Stimulated activated CD4-positive, alpha-beta T cell treated with anti-CD3 and anti-CD28 coated beads, Interleukin-2, amount 100 ng/mL, for 24 hours (primary cell): ENCODE data around the gene ZMYND8.
"Not testable (repeated sequence)": the region's sequence is repeated elsewhere in the genome, so short reads cannot be mapped to it uniquely, and the experiment has no call there.

Experiments
- DNase-seq, 2 donors: peaks; one replicate each; pipeline ENCODE4 v3.0.0-alpha.2; 2020

The ZMYND8 gene

DNA sequence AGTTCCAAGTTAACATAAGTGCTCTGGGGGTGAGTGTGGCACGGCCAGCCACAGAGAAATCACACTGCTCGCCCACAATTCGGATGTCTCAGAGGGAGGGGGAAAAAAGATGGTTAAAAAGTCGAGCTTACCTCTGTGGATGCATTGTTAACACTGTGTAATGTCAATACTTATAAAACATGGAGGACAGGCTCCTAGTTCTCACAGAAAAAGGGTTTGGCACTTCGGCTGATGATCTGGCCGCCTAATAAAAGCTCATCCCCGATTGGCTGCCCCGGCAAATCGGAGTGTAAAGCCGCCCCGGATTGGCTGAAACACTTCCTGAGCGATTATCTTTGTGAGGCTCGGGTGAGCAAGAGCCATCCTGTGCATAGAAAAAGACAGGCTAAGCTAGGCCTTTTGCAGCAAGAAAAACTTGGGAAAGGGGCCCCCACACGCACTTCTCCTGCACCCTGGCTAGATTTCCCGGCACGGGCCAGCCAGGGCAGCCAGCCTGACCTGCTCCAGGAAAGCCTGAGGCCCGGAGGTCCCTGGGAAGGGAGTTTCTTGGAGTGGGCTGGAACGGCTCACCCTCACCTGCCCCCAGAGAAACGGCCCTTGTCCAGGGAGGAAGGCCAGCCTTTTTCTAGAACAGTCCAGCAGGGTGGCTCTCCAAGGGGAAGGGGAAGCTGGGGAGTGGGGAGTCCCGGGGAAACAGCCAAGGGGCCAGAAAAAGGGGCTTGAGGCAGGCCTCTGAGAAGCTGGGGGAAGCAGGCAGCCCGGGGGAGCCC lies at the start of gene ZMYND8:
ZMYND8 (minus strand) TSS at position 174 of the 770 bp plus-strand sequence; CDS start at position 145, 29 bp downstream.
- DNase-seq: peak; percentile 93 to 95

DNA sequence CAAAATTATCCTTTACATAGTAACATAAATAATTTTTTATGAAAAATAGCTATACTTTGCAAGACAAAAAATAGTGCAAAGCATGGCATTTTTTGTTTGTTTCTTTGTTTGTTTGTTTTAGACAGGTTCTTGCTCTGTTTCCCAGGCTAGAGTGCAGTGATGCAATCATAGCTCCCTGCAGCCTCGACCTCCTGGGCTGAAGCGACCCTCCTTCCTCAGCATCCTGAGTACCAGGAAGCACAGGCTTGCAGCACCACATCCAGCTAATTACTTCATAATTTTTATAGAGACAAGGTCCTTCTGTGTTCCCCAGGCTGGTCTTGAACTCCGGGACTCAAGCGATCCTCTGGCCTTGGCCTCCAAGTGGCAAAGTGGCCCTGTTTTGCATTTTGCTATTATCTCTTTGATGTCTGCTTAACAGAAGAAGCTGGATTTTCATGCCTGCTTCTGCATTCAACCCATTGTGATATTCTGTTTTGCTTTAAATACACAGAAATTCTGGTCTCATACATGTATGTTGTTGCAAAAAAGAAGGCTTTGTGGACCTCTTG lies 49.4 kb upstream of the ZMYND8 start:
- DNase-seq: no peak

DNA sequence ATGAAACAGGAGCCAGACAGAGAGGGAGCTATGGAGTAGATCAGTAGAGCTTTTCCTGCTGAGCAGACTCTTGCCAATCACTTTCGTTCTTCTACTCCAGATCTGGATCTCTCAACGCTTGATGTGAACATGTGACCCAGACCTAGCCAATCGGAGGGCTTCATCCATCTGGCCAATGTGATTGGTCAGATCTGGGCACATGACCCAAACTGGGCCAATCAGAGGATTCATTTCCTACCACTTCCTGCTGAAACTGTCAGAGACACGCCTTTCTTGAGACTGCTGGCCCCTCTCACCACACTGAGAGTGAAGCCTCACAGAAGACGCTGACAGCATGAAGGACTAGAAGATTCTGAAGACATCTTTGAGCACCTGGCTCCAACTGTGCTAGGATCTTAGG lies 44.2 kb upstream of the ZMYND8 start:
- no peak for DNase-seq

DNA sequence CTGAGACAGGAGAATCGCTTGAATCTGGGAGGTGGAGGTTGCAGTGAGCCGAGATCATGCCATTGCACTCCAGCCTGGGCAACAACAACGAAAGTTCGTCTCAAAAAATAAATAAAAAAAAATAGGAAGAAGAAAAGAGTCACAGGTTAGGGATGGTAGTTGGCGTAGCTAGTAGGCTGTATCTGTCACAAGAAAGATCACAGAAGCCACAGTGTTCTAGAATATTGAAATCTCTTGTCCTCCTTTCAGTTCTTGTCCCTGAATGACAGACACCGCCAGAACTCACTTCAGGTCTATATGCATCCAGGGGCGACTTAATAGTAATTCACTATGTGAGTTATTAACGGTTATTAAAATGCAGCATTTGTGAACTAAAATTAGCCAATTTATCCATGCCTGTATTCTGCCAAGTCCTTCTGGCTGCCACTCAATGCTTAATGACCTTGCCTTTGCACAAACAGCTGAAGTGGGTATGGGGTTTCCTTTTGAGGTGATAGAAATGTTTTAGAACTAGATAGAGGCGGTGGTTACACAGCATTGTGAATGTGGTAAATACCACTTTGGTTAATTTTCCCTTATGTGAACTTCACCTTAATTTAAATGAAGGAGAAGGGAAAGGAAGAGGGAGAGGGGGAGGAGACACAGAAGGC lies 41.3 kb upstream of the ZMYND8 start:
- DNase-seq: no peak

DNA sequence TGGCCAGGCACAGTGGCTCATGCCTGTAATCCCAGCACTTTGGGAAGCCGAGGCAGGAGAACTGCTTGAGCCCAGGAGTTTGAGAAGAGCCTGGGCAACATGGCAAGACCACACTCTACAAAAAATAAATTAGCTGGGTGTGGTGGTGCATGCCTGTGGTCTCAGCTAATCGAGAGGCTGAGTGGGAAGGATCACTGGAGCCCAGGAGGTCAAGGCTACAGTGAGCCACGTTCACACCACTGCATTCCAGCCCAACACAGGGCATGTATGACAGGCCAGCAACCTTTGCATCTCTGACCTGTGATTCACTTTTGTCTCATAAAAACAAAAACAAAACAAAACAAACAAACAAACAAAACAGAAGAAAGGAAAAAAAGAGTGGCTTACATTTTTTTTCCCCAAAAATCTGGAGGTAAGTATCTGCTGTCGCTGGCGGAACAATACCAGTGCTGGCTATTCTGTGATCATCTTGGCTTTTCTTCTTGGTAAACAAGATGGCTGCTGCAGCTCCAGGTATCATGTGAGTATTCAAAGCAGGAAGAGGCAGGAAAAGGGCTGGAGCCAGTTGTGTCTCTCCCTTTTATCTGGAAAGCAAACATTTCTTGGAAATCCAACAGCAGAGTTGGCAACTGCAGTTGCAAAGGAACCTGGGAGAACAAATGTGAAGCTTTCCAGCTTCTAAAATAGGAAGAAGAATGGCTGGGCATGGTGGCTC lies 40.4 kb upstream of the ZMYND8 start:
- no peak for DNase-seq

DNA sequence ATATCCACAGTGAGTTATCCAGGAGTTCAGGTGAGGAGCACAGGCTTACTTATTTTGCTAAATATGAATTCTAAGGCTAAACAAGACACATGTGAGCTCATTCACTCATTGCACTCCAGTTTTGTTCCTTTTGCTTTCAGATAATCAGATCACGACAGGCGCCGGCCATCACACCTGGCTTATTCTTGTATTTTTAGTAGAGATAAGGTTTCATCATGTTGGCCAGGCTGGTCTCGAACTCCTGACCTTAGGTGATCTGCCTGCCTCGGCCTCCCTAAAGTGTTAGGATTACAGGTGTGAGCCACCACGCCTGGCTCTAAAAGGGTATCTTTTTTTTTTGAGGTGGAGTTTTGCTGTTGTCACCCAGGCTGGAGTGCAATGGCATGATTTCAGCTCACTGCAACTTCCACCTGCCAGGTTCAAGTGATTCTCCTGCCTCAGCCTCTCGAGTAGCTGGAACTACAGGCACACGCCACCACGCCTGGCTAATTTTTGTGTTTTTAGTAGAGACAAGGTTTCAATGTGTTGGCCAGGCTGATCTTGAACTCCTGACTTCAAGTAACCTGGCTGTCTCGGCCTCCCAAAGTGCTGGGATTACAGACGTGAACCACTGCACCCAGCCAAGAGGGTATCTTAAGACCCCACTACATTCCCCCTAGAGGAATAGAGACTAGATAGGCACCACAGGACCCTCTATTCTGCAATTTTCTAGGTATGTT lies 37.5 kb upstream of the ZMYND8 start:
- not testable (repeated sequence) for DNase-seq

DNA sequence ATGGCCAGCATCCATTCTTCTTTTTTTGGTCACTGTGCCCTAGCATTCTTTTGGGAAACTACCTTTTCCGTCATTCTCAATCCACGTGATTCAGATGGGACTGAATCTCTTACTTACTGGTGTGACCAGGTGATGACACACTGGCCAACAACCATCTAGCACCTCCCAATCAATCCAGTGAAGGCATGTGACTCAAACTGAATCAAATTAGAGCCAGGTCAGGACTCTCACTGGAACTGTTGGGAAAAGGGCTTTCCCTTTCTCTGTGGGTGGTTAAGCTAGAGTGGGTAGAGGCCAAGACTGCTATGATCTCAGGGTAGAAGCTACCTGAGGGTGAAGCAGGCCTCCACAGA lies 36.2 kb upstream of the ZMYND8 start:
- no peak for DNase-seq

DNA sequence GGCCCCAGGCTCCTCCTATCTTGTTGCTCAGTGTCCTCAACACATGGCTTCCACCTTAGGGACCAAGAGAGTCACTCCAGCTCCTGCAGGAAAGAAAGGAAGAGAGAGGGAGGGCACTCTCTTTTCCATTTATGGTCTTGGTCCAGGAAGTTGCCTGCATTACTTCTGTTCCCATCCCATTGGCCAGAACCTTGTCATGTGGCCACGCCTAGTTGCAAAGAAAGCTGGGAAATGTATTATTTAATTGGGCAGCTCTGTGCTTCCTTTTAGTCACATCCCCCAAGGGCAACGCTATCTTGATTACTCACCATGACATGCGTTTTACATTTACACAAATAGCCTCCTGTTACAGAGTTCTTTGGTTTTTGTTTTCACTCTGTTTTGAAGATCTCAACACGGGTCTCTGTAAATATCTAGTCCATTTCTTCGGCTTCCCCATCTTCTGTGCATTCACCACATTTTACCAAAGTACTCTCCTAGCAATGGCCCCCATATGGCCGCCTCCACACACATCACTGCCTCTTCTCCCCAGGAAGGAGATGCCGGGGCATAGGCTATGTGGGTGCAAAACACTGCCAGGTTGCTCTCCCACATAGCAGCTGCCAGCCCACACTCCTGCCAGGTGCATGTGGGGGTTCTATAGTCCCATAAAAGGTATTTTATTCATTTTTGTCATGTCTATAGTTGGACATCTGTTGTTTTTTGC lies 35.7 kb upstream of the ZMYND8 start:
- no peak for DNase-seq

DNA sequence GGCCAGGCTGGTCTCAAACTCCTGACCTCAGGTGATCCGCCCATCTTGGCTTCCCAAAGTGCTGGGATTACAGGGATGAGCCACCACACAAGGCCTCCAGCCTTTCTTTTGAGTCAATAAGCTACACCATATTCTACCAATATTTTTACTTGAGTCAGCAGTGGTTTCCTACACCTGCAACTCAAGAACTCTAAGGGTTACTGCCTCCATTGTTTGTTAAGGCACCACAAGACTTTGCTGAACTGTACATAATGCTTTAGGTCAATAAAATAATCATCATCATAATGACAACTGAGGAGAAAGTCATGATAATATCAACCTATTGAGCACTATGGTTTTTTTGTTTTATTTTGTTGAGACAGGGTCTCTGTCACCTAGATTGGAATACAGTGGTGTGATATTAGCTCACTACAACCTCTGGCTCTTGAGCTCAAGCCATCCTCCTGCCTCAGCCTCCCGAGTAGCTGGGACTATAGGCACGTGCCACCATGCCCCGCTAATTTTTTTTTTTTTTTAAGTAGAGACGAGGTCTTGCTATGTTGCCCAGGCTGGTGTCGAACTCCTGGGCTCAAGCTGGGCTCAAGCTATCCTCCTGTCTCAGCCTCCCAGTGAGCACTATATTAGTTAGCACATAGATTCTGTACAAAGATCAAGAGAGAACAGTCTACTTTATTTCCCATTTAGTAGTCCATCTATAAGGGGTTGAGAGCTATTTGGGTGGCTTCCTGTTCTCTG lies 34.9 kb upstream of the ZMYND8 start:
- no peak for DNase-seq

DNA sequence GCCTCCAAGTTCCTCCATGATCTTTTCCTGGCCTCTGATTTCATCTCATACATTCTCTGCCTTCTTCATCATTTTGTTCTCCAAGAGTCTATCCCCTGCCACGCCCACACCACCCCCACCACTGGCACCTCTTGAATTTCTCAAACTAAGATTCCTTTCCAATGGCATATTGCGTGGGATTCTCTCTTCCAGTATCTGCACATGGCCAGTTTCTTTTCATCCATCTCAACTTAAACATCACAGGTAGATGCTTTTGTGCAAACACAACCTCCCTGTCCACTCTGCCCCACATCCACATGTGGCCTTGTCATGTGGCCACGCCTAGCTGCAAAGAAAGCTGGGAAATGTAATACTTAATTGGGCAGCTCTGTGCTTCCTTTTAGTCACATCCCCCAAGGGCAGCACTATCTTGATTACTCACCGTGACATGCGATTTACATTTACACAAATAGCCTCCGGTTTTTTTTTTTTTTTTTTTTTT lies 33.4 kb upstream of the ZMYND8 start:
- DNase-seq: no peak

DNA sequence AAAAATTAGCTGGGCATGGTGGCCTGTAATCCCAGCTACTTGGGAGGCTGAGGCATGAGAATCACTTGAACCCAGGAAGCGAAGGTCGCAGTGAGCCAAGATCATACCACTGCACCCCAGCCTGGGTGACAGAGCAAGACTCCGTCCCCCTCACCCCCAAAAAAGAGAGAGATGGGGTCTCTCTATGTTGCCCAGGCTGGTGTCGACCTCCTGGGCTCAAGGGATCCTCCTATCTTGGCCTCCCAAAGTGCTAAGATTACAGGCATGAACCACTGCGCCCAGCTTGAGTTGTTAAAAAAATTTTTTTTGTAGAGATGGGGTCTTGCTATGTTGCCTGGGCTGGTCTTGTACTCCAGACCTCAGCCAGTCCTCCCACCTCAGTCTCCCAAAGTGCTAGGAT lies 29.5 kb upstream of the ZMYND8 start:
- not testable (repeated sequence) for DNase-seq

DNA sequence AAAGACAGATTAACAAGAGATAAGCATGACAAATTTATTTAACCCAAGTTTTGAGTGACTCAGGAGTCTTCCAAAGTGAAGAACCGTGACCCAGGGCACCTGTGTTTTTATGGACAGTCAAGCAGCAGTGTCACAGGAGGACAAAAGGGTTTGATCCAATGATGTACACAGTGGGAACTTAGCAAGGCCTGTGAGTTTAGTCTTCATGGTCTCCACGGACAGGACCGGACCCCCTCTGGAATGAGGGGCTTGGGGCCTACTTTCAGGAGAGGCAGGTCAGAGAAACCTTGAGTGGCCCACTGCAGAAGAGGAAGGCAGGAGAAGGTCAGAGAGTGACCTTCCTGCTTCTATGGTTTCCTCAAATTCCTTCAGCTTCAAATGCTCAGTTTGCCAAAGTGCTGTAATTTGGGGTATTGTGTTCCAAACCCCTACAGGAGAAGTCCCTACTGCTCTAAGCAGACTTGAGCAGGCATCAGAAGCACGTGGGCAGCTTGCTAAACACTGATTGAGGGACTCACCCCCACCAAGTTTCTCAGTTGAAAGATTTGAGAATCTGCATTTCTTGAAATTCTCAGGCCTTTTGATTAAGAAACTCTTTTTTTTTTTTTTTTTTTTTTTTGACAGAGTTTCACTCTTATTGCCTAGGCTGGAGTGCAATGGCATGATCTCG lies 26.4 kb upstream of the ZMYND8 start:
- DNase-seq: no peak

DNA sequence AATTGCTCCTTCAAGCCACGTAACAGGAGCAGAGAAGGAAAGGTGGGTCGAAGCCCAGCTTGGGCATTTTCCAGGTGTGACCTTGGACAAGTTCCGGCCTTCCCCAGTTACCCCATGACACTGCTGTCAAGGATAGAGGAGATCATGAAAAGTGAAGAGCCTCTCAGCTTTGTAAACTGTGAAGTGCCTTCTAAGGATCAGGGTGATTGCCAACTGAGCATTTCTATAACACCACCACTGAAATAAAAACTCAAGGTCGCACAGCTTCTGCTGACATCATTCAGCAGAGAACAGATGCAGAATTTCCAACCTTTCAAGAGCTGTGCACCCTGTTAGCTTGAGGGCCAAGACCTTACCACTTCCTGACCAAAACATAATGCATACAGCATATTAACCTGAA lies 24.0 kb upstream of the ZMYND8 start:
- no peak for DNase-seq

DNA sequence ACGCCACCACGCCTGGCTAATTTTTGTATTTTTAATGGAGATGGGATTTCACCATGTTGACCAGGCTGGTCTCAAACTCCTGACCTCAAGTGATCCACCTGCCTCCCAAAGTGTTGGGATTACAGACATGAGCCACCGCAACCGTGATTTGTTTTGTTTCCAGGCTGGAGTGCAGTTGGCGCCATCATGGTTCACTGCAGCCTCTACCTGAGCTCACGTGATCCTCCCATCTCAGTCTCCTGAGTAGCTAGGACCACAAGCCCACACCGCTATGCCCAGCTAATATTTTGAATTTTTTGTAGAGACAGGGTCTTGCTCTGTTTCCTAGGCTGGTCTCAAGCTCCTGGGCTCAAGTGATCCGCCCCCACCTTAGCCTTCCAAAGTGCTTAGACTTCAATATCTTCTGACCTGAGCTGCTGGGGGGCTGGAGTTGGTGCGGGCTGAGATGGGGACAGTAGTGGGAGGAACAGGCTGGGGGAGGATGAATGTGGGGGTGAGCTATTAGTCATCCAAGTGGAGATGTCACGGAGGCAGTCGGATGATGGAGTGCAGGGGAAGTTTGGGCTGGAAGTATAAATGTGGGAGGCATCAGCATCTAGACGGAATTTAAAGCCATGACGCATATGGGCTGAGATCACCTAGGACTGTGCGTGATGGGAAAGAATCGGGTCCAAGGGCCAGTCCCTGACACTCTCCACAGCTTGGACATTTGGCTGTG lies 23.1 kb upstream of the ZMYND8 start:
- DNase-seq: no peak

DNA sequence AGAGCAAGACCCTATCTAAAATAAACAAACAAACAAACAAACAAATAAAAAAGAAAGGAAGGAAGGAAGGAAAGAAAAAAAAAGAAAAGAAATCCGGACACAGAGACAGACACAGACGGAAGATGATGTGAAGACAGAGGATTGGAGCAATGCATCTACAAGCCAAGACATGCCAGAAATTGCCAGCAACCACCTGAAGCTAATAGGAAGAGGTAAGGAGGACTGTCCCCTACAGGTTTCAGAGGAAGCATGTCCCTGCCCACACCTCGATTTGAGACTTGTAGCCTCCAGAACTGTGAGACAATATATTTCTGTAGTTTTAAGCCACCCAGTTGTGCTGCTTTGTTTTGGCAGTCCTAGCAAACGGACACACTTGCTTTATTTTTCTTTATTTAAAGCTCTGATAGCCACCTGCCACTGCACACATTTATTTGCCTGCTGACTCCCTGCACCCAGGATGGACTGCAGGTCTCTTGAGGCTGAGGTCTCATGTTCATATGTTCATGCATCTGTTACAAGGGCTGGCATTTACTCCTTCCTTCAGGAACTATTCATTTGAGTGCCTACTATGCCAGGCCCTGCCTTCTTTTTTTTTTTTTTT lies 20.7 kb upstream of the ZMYND8 start:
- DNase-seq: no peak

DNA sequence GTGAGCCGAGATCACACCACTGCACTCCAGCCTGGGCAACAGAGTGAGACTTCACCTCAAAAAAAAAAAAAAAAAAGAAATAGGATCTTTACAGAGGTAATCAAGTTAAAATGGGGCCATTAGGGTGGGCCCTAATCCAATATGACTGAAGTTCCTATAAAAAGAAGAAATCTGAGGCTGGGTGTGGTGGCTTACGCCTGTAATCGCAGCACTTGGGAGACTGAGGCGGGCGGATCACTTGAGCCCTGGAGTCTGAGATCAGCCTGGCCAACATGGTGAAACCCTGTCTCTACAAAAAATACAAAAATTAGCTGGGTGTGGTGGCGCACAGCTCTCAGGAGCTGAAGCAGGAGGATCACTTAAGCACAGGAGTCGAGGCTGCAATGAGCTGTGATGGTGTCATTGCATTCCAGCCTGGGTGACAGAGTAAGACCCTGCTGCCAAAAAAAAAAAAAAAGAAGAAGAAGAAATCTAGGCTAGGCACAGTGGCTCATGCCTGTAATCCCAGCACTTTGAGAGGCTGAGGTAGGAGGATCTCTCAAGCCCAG lies 19.7 kb upstream of the ZMYND8 start:
- DNase-seq: not testable (repeated sequence)

DNA sequence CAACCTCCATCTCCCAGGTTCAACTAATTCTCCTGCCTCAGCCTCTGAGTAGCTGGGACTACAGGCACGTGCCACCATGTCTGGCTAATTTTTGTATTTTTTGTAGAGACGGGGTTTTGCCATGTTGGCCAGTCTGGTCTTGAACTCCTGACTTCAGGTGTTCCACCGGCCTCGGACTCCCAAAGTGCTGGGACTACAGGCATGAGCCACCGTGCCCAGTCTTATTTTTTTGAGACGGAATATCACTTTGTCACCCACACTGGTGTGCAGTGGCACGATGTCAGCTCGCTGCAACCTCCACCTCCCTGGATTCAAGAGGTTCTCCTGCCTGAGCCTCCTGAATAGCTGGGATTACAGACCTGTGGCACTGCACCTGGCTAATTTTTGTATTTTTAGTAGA lies 17.6 kb upstream of the ZMYND8 start:
- DNase-seq: not testable (repeated sequence)

DNA sequence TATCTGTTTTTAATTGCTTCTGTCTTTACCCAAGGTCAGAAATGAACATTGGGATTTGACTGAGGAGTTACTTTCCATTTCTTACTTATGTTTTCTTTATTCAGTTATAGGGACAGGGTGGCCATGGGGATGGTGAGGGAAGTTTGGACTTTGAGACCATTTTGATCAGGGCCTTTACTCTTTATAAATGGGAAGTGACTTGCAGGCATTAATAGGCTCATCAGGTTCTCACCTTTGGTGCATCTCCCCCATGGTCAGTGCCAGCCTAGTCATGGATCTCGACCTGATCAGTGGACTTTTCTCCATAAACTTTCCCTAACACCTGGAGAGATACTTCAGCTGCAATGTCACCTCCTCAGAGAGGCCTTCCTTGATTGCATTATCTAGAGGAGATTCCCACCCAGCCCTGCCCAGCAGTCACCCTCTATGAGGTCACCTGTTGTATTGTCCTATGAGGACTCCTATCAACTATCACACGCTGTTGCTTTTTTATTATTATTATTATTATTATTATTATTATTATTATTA lies 16.8 kb upstream of the ZMYND8 start:
- DNase-seq: no peak
